ENCODE measurements around the gene CCIN.

CCIN gene

DNA sequence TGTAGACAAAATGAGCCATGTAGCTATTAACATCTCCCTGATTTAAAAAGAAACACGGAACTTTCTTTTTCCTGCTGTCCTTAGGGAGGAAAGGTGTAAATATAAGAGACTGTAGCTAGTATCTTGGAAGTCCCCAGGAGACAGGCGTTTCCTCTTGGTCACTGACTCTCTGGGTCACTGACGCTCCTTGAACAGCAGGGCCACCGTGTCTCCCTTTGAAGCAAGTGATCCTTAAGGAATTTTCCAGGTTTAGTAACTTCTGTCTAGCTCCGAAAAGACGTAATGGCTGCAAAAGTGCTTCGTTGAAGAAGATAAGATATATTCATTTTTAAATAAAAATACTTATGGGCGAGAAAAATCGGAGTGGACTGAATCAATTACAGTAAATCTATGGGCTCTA, 20.8 kb downstream of the CCIN start:
- Mint-ChIP-seq H3K27ac (peak overlapping the region; percentile 87), H3K27me3 (ENCODE audit: low read depth, poor library complexity) (peaks cover 8% of the 10 kb centered on the region), H3K9me3 (no peaks in the 10 kb centered on the region), H3K36me3 (ENCODE audit: low read depth) (peaks cover 14% of the 10 kb centered on the region), H3K4me3 (peak overlapping the region; percentile 92), H3K4me1 (peaks cover 56% of the 10 kb centered on the region)
- DNase-seq: no peak
- TF ChIP-seq, protein P1, sequence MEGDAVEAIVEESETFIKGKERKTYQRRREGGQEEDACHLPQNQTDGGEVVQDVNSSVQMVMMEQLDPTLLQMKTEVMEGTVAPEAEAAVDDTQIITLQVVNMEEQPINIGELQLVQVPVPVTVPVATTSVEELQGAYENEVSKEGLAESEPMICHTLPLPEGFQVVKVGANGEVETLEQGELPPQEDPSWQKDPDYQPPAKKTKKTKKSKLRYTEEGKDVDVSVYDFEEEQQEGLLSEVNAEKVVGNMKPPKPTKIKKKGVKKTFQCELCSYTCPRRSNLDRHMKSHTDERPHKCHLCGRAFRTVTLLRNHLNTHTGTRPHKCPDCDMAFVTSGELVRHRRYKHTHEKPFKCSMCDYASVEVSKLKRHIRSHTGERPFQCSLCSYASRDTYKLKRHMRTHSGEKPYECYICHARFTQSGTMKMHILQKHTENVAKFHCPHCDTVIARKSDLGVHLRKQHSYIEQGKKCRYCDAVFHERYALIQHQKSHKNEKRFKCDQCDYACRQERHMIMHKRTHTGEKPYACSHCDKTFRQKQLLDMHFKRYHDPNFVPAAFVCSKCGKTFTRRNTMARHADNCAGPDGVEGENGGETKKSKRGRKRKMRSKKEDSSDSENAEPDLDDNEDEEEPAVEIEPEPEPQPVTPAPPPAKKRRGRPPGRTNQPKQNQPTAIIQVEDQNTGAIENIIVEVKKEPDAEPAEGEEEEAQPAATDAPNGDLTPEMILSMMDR (IDR thresholded peaks at IDR 0.05): no peak

GRCh38 chr9:36190388-36191289, 21.5 kb downstream of the CCIN start, which contains the start of gene CLTA:
CLTA (plus strand) TSS chr9:36190921; CDS start chr9:36191057, 136 bp downstream.
- TF ChIP-seq, protein P1 (IDR thresholded peaks at IDR 0.05): peak; percentile 31
- DNase-seq: peak; percentile 91
- Mint-ChIP-seq H3K4me1 (peaks cover 62% of the 10 kb centered on the region), H3K27me3 (ENCODE audit: low read depth, poor library complexity) (peaks cover 8% of the 10 kb centered on the region), H3K4me3 (peak within 1 kb of the TSS; percentile 92), H3K27ac (peak within 1 kb of the TSS; percentile 90), H3K9me3 (no peaks in the 10 kb centered on the region), H3K36me3 (ENCODE audit: low read depth) (peaks cover 21% of the 10 kb centered on the region)

DNA sequence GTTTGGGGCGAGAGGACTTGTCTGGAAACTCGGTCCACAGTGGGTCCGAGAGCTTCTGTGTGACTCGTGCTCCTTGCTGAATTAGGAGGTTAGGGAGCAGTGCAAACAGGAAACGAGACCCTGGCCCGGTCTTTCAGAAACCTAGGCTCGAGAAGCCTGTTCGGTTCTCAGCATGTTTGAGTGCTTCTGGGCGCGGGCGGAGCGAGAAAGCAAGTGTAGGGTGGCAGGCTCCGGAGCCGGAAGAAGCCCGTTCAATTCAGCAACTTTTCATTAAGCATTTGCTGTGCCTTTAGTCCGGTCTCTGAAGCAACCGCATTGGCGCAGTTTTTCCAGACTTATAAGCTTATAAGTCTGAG, 22.1 kb downstream of the CCIN start:
- H3K9me3 Mint-ChIP-seq: no peaks in the 10 kb centered on the region
- peaks cover 21% of the 10 kb centered on the region for H3K36me3 Mint-ChIP-seq (ENCODE audit: low read depth)
- H3K27ac Mint-ChIP-seq: peak overlapping the region; percentile 90
- H3K27me3 Mint-ChIP-seq (ENCODE audit: low read depth, poor library complexity): peaks cover 8% of the 10 kb centered on the region
- TF ChIP-seq, protein P1 (IDR thresholded peaks at IDR 0.05): no peak
- H3K4me1 Mint-ChIP-seq: peaks cover 63% of the 10 kb centered on the region
- peak; percentile 46 for DNase-seq
- H3K4me3 Mint-ChIP-seq: peak overlapping the region; percentile 92

DNA sequence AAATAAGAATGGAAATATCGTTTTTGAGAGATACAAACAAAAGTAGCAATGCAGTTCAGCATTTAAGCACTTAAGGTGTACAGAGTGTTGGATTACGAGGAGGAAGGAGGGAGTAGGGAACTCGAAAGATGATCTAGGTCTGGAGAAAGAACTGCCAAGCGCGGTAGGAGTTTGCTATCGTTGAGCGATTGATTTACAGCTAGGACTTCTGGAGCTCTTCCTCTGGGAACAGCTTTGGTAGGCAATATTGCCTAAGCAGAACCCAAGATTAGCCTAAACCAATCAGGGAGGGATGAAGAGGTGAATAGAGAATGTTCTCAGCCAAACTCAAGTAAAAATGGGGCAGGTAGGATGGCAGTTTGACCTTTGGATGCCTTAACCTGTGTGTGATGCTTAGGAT, 22.5 kb downstream of the CCIN start:
- Mint-ChIP-seq H3K36me3 (ENCODE audit: low read depth) (peaks cover 24% of the 10 kb centered on the region), H3K27ac (peak overlapping the region; percentile 90), H3K4me1 (peaks cover 66% of the 10 kb centered on the region), H3K9me3 (no peaks in the 10 kb centered on the region), H3K27me3 (ENCODE audit: low read depth, poor library complexity) (peaks cover 7% of the 10 kb centered on the region), H3K4me3 (peak overlapping the region; percentile 92)
- DNase-seq: peak; percentile 33
- TF ChIP-seq, protein P1 (IDR thresholded peaks at IDR 0.05): no peak

DNA sequence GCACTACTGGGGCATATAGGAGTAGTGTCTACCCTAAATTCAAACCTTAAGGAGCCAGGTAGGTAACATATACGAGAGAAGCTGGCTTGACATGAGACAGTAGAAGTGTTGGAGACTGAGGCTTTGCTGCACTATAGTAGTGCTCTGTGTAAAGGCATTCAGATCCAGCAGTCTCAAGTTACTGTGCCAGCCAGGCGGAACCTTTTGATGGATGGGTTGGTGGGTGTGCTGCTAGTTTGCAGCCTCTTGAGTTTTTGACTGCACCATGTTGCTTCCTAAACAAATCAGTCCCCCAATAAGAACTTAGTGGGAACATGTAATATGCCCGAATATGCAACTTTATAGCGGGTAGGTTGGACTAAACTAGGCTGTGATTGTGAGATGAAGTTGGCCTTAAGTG, 23.0 kb downstream of the CCIN start:
- peaks cover 71% of the 10 kb centered on the region for H3K4me1 Mint-ChIP-seq
- TF ChIP-seq, protein P1 (IDR thresholded peaks at IDR 0.05): no peak
- no peaks in the 10 kb centered on the region for H3K9me3 Mint-ChIP-seq
- H3K36me3 Mint-ChIP-seq (ENCODE audit: low read depth): peaks cover 26% of the 10 kb centered on the region
- DNase-seq: peak; percentile 58
- peak overlapping the region; percentile 90 for H3K27ac Mint-ChIP-seq
- peaks cover 6% of the 10 kb centered on the region for H3K27me3 Mint-ChIP-seq (ENCODE audit: low read depth, poor library complexity)
- peak overlapping the region; percentile 92 for H3K4me3 Mint-ChIP-seq

Measured in nephron progenitor cell (in vitro differentiated cells).